Hepatocyte (in vitro differentiated cells): Measurements from ENCODE around the gene CASP6.

Experiments used
- CTCF ChIP-seq: fragments of 200-600 bp; sonication (generic); IDR thresholded peaks from 2 replicates; pipeline ENCODE4 v1.5.1; 2016; ENCODE audit warnings: antibody characterized with exemption, mild to moderate bottlenecking; ENCODE audit not compliant: poor library complexity
- EZH2 ChIP-seq: fragments of 200-600 bp; sonication (generic); IDR thresholded peaks from 2 replicates; pipeline ENCODE4 v1.6.1; 2016; ENCODE audit warnings: antibody characterized with exemption, mild to moderate bottlenecking, borderline replicate concordance
- EZH2phosphoT487 ChIP-seq: fragments of 200-600 bp; sonication (generic); IDR thresholded peaks from one replicate; pipeline ENCODE4 v1.6.1; 2018; ENCODE audit warnings: antibody characterized with exemption, mild to moderate bottlenecking, low read depth, moderate library complexity; ENCODE audit not compliant: unreplicated experiment, severe bottlenecking

- TF ChIP-seq CTCF (no peak), EZH2 (no peak), EZH2phosphoT487 (no peak)
Measured at GRCh38 chr4:109648266-109648996, 54.8 kb downstream of the CASP6 start.
